Sigmoid colon (tissue), 7 donors: ENCODE data around the gene MAP10. TPM values are rescaled to one million over a fixed set of nuclear protein-coding genes. Genes with fewer than 3 reads are reported as not detected.

Source experiments
- DNase-seq: peaks from one replicate; pipeline ENCODE4 v3.0.0-alpha.2; 2019
- H3K27ac ChIP-seq, 4 donors: fragments of 200-600 bp; sonication (generic); one replicate each; pipeline ENCODE4 v1.5.1; 2016 to 2019; ENCODE audit warnings: mild to moderate bottlenecking in 1 of 4
- H3K27me3 ChIP-seq, 3 donors: fragments of 200-600 bp; sonication (generic); one replicate each; pipeline ENCODE4 v1.5.1; 2019; ENCODE audit warnings: mild to moderate bottlenecking in 1 of 3
- H3K36me3 ChIP-seq, 4 donors: fragments of 200-600 bp; sonication (generic); one replicate each; pipeline ENCODE4 v1.5.1; 2016 to 2019
- H3K4me1 ChIP-seq, 4 donors: fragments of 200-600 bp; sonication (generic); one replicate each; pipeline ENCODE4 v1.5.1; 2017 to 2019
- H3K4me3 ChIP-seq, 4 donors: fragments of 200-600 bp; sonication (generic); one replicate each; pipeline ENCODE4 v1.5.1; 2017 to 2019; ENCODE audit warnings: mild to moderate bottlenecking in 2 of 4, moderate library complexity in 1 of 4
- H3K9me3 ChIP-seq, 4 donors: fragments of 200-600 bp in 3 of 4; sonication (generic) in 3 of 4; one replicate each; pipeline versions ENCODE4 v1.5.1 to v1.6.1; 2013 to 2019
- EP300 ChIP-seq, 4 donors: sonication (generic); formaldehyde crosslinking; IDR thresholded peaks; one replicate each; pipeline ENCODE4 v1.6.1; 2017; ENCODE audit warnings: antibody characterized with exemption in 4 of 4
- POLR2A ChIP-seq, 2 donors: fragments of 450-650 bp; IDR thresholded peaks; one replicate each; pipeline ENCODE4 v1.6.1; 2016; ENCODE audit warnings: antibody characterized with exemption in 2 of 2, mild to moderate bottlenecking in 2 of 2, moderate library complexity in 2 of 2
- POLR2AphosphoS5 ChIP-seq, 4 donors: sonication (generic); formaldehyde crosslinking; IDR thresholded peaks; one replicate each; pipeline ENCODE4 v1.6.1; 2017; ENCODE audit warnings: antibody characterized with exemption in 4 of 4
- WGBS, 2 donors: extraction: QIAGEN DNeasy Blood & Tissue Kit; methylation state at CpG; one replicate each; pipeline ENCODE4 v1.1.7; 2013; 5-methylcytosine and 5-hydroxymethylcytosine counted together
- intact Hi-C: fragments of 100-400 bp; cut with DNase I; formaldehyde crosslinking; loops from one replicate; pipeline ENCODE4 v1.15.1; 2023
- polyA plus RNA-seq, 3 donors: library from polyadenylated mRNA; stranded (reverse); fragments of 200-250 nt; gene quantifications; one replicate each; pipeline ENCODE4 v1.2.3, GENCODE V29; 2013
- total RNA-seq, 4 donors: library from RNA; depleted of rRNA; stranded (reverse); fragments of >200 nt; gene quantifications; one replicate each; pipeline ENCODE4 v1.1.0, GENCODE V29; 2016
- TF ChIP-seq, protein P1 (sequence below), 4 experiments: fragments of 450-650 bp in 3 of 4; fragments of 200-600 bp in 1 of 4; IDR thresholded peaks; one replicate each; pipeline ENCODE4 v1.5.1; 2016 to 2019; ENCODE audit warnings: antibody characterized with exemption in 4 of 4, mild to moderate bottlenecking in 3 of 4, moderate library complexity in 2 of 4
- donor health status: healthy with polysubstance abuse.
- donor health status: Bipolar disorder and iron deficiency.
- donor health status: healthy.

The MAP10 gene
- total and polyA plus RNA-seq, 7 donors = 0.46 to 3.3 (median 2.0) TPM

DNA sequence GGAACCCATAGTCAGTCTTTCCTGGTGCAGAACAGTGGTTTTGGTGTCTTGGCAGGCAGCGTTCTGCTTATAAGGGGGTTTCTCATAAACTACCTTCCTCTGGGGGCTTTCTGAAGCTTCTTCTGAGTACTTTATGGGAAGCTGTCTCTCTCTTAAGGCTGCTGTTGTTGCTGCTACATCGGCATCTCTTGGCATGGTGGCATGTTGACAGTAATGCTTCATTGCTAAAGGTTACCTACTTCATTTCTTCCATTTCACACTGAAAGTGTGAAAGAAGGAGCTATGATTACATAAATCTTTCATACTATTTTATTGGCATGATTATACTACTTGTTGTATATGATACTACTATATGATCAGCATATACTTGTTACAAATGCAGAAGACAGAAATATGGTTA is 6.3 kb upstream of the MAP10 start:
- Histone ChIP-seq H3K36me3 (no peaks in the 10 kb centered on the region), H3K27ac (no peak overlapping the region), H3K27me3 (no peaks in the 10 kb centered on the region), H3K4me1 (peaks cover 0 to 19% (median 0%) of the 10 kb centered on the region in 4 donors), H3K9me3 (no peaks in the 10 kb centered on the region), H3K4me3 (no peak overlapping the region)
- TF ChIP-seq POLR2A (IDR thresholded peaks at IDR 0.05) (no peak), POLR2AphosphoS5 (IDR thresholded peaks at IDR 0.05) (no peak), EP300 (IDR thresholded peaks at IDR 0.05) (no peak)
- TF ChIP-seq, protein P1, sequence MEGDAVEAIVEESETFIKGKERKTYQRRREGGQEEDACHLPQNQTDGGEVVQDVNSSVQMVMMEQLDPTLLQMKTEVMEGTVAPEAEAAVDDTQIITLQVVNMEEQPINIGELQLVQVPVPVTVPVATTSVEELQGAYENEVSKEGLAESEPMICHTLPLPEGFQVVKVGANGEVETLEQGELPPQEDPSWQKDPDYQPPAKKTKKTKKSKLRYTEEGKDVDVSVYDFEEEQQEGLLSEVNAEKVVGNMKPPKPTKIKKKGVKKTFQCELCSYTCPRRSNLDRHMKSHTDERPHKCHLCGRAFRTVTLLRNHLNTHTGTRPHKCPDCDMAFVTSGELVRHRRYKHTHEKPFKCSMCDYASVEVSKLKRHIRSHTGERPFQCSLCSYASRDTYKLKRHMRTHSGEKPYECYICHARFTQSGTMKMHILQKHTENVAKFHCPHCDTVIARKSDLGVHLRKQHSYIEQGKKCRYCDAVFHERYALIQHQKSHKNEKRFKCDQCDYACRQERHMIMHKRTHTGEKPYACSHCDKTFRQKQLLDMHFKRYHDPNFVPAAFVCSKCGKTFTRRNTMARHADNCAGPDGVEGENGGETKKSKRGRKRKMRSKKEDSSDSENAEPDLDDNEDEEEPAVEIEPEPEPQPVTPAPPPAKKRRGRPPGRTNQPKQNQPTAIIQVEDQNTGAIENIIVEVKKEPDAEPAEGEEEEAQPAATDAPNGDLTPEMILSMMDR (IDR thresholded peaks at IDR 0.05) = no peak
- DNase-seq = no peak
- intact Hi-C loops = no loop called here
- WGBS, 2 donors = 94 to 95% methylated on average over 2 of the region's 2 CpGs

DNA sequence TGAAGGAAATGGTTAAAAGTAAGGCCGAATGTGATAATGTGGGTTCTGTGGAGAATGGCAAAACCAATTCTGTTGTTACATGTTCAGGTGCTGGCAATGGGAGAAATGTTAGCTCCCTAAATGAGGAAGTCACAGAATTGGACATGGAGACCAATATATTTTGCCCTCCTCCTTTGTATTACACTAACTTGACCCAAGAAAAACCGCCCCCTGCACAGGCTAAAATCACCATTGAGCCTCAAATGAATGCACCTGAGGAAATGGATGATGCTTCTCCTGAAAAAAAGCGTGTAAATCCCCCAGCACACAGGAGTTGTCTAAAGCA is 932 bp downstream of the MAP10 start:
- Histone ChIP-seq H3K36me3 (no peaks in the 10 kb centered on the region), H3K27me3 (no peaks in the 10 kb centered on the region), H3K4me3 (peak overlapping the region; percentile 63 to 80 (median 70)), H3K27ac (peak overlapping the region; percentile 75 to 80 (median 76)), H3K9me3 (no peaks in the 10 kb centered on the region), H3K4me1 (peaks cover 0 to 17% (median 8%) of the 10 kb centered on the region in 4 donors)
- TF ChIP-seq EP300 (IDR thresholded peaks at IDR 0.05) (no peak), POLR2A (IDR thresholded peaks at IDR 0.05) (no peak), POLR2AphosphoS5 (IDR thresholded peaks at IDR 0.05) (no peak)
- TF ChIP-seq, protein P1 (IDR thresholded peaks at IDR 0.05) = no peak
- DNase-seq = no peak
- intact Hi-C loops = loop anchor here (10.0 kb wide), 1 partner anchor 149 kb away; the partner anchor contains the start of gene NTPCR
- 79 to 80% methylated on average over 3 of the region's 3 CpGs for WGBS, 2 donors

DNA sequence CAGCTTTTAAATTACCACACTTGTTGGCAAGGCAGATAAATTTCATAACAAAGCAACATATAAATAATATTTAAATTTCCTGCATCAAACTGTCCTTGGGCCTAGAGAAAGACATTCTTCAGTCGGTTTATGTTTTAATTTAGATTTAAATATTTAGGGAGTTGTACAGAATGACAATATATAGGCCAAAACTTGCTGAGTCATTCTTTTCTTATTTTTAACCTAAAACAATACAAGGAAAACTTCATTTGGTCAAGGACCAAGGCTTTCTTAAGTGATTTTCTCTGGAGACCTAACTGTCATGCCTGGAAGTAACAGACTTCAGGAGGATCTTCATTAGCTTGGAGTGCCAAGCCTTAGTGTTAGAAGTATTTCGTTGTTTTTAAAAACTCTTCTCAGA is 5.6 kb downstream of the MAP10 start:
- WGBS, 2 donors = 79 to 83% methylated on average over 2 of the region's 2 CpGs
- H3K9me3 ChIP-seq = no peaks in the 10 kb centered on the region
- H3K4me3 ChIP-seq = no peak overlapping the region
- H3K36me3 ChIP-seq = no peaks in the 10 kb centered on the region
- TF ChIP-seq, protein P1 (IDR thresholded peaks at IDR 0.05) = no peak
- TF ChIP-seq EP300 (IDR thresholded peaks at IDR 0.05) (no peak), POLR2AphosphoS5 (IDR thresholded peaks at IDR 0.05) (no peak), POLR2A (IDR thresholded peaks at IDR 0.05) (no peak)
- H3K27ac ChIP-seq = no peak overlapping the region
- no peaks in the 10 kb centered on the region for H3K27me3 ChIP-seq
- DNase-seq = no peak
- H3K4me1 ChIP-seq = peaks cover 0 to 3% (median 1%) of the 10 kb centered on the region in 4 donors
- intact Hi-C loops = no loop called here

DNA sequence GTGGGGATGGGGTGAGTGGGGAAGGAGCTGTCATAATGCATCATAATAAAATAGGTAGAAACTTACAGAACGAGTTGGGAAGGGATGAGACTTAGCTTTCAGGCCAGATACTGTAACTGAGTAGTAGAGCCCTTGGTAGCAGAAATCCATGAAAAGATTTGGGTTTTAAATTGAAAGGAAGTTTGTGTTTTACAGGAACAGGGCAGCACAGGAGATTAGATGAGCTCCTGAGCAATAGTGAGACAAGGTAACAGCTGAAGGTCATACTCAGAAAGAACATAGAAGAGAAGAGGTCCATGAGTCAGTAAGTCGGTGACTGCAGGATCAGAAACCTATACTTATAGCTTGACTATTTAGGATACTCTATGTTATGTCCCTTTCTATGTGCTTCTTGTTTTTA is 7.3 kb downstream of the MAP10 start:
- no peaks in the 10 kb centered on the region for H3K27me3 ChIP-seq
- H3K4me3 ChIP-seq = no peak overlapping the region
- H3K9me3 ChIP-seq = no peaks in the 10 kb centered on the region
- H3K4me1 ChIP-seq = no peaks in the 10 kb centered on the region
- 62 to 72% methylated on average over 2 of the region's 2 CpGs for WGBS, 2 donors
- TF ChIP-seq EP300 (IDR thresholded peaks at IDR 0.05) = no peak
- TF ChIP-seq POLR2A (IDR thresholded peaks at IDR 0.05) = no peak
- no peak for TF ChIP-seq POLR2AphosphoS5 (IDR thresholded peaks at IDR 0.05)
- TF ChIP-seq, protein P1 (IDR thresholded peaks at IDR 0.05) = no peak
- H3K36me3 ChIP-seq = no peaks in the 10 kb centered on the region
- DNase-seq = no peak
- intact Hi-C loops = no loop called here
- H3K27ac ChIP-seq = no peak overlapping the region

DNA sequence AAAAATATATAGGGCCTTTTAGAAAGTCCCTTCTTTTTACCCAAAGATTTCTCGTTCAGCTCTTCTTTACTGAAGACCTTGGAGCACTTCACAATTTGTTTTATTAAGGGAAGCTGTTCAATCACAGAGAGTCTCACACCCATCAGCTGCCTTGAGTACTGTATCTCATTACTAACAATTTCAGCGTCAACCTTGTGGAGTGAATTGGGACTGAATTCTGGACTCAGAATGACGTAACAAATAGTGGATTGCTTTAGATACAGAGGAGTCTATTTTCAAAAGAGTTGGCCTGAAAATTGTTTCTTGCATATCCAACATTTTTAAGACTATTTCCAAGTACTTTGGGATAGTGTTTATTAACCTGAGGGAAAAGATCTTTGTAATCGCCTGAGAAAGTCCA is 7.9 kb downstream of the MAP10 start:
- no peaks in the 10 kb centered on the region for H3K9me3 ChIP-seq
- TF ChIP-seq POLR2A (IDR thresholded peaks at IDR 0.05) (no peak), EP300 (IDR thresholded peaks at IDR 0.05) (no peak), POLR2AphosphoS5 (IDR thresholded peaks at IDR 0.05) (no peak)
- TF ChIP-seq, protein P1 (IDR thresholded peaks at IDR 0.05) = no peak
- intact Hi-C loops = no loop called here
- H3K27ac ChIP-seq = no peak overlapping the region
- no peaks in the 10 kb centered on the region for H3K27me3 ChIP-seq
- H3K4me3 ChIP-seq = no peak overlapping the region
- H3K36me3 ChIP-seq = no peaks in the 10 kb centered on the region
- DNase-seq = no peak
- no peaks in the 10 kb centered on the region for H3K4me1 ChIP-seq
- WGBS, 2 donors = 94 to 96% methylated on average over 4 of the region's 4 CpGs
